Left lung (tissue), 10 donors: ENCODE measurements around the gene WDR89. TPM values are rescaled to one million over a fixed set of nuclear protein-coding genes. Genes with fewer than 3 reads are reported as not detected.

Source experiments
- ATAC-seq: fragments of 200-7000 bp; cut with Tn5 transposase; one replicate; pipeline ENCODE4 v1.9.1; 2020; ENCODE audit warnings: moderate library complexity
- DNase-seq, 4 donors: peaks; one replicate each; pipeline ENCODE4 v3.0.0-alpha.2; 2013 to 2020
- H3K27ac ChIP-seq, 2 donors: fragments of 200-600 bp; sonication (generic) in 1 of 2; one replicate each; pipeline versions ENCODE4 v1.5.0 to v1.8.0; 2020 to 2021
- H3K27me3 ChIP-seq, 2 donors: fragments of 200-600 bp; sonication (generic) in 1 of 2; one replicate each; pipeline versions ENCODE4 v1.5.0 to v1.8.0; 2020 to 2021
- H3K36me3 ChIP-seq, 2 donors: fragments of 200-600 bp; sonication (generic) in 1 of 2; one replicate each; pipeline versions ENCODE4 v1.5.0 to v1.8.0; 2020 to 2021
- H3K4me1 ChIP-seq, 2 donors: fragments of 200-600 bp; one replicate each; pipeline ENCODE4 v1.8.0; 2021
- H3K4me3 ChIP-seq, 2 donors: fragments of 200-600 bp; sonication (generic) in 1 of 2; one replicate each; pipeline versions ENCODE4 v1.5.0 to v1.8.0; 2020 to 2021; ENCODE audit warnings: mild to moderate bottlenecking in 1 of 2
- H3K9me3 ChIP-seq, 2 donors: fragments of 200-600 bp; sonication (generic) in 1 of 2; one replicate each; pipeline versions ENCODE4 v1.5.0 to v1.8.0; 2020 to 2021
- intact Hi-C, 2 donors: fragments of 100-400 bp; cut with DNase I; formaldehyde crosslinking; loops; one replicate each; pipeline versions ENCODE4 v1.11.2 to v1.14.2; 2022
- polyA plus RNA-seq, 6 donors: library from polyadenylated mRNA; unstranded; fragments of 120-200 nt; gene quantifications; one replicate each; pipeline ENCODE4 v1.2.1, GENCODE V29; 2013; ENCODE audit not compliant: insufficient read length in 6 of 6
- total RNA-seq, 2 donors: library from RNA; stranded (reverse); fragmentation: NEBNext Ultra II Directional; extraction: Animal tissue kit (Norgen Biotek cat#: 25700); gene quantifications; one replicate each; pipeline ENCODE4 v1.2.1, GENCODE V29; 2021
- TF ChIP-seq, protein P1 (sequence below), 2 donors: fragments of 200-600 bp; sonication (generic) in 1 of 2; IDR thresholded peaks; one replicate each; pipeline versions ENCODE4 v1.5.0 to v1.8.0; 2021; ENCODE audit warnings: antibody characterized with exemption in 2 of 2
- donor health status: DM: no; HTN: yes; CAD: no.
- donor health status: DM: no; HTN: no; CAD: no.

Gene WDR89
- total and polyA plus RNA-seq, 8 donors: 10.9 to 23.9 (median 21.8) TPM

DNA sequence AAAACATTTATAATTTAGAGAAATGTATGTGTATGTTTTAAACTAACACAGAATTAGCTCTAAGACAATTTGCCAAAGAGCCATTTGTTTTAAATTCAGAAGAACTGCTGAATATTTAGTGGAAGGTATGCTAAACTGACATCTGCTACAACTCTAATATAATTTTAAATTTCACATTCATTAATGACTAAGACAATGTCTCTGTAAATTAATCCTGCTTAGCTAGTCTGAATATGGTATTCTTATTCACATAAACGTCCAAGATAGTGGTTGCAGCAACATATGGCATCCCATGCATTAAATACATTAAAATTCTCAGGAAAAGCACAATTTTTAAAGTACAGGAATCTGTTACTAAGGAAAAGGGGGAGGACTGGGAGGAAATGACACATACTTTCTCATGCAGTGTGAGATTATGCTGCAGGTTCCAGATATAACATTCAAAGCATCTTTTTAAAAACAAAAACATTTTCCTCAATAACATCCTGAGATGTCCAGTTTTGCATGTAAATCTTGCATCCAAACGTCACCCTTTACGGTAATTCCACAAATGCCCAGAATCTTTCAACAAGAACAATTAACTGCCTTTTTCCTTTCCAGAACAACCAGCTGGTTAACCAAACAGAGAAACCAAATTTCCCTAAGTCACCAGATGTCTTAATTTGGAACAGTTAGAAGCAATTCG is 26.9 kb downstream of the WDR89 start:
- no peak overlapping the region for H3K27ac ChIP-seq
- H3K27me3 ChIP-seq: no peaks in the 10 kb centered on the region
- intact Hi-C loops: no loop called here
- no peak for ATAC-seq
- H3K36me3 ChIP-seq: no peaks in the 10 kb centered on the region
- peak in 1 of 4 donors; percentile 7 for DNase-seq
- H3K4me1 ChIP-seq: peaks cover 0 to 28% of the 10 kb centered on the region in 2 donors
- no peak overlapping the region for H3K4me3 ChIP-seq
- no peaks in the 10 kb centered on the region for H3K9me3 ChIP-seq
- TF ChIP-seq, protein P1, sequence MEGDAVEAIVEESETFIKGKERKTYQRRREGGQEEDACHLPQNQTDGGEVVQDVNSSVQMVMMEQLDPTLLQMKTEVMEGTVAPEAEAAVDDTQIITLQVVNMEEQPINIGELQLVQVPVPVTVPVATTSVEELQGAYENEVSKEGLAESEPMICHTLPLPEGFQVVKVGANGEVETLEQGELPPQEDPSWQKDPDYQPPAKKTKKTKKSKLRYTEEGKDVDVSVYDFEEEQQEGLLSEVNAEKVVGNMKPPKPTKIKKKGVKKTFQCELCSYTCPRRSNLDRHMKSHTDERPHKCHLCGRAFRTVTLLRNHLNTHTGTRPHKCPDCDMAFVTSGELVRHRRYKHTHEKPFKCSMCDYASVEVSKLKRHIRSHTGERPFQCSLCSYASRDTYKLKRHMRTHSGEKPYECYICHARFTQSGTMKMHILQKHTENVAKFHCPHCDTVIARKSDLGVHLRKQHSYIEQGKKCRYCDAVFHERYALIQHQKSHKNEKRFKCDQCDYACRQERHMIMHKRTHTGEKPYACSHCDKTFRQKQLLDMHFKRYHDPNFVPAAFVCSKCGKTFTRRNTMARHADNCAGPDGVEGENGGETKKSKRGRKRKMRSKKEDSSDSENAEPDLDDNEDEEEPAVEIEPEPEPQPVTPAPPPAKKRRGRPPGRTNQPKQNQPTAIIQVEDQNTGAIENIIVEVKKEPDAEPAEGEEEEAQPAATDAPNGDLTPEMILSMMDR (IDR thresholded peaks at IDR 0.05): no peak

DNA sequence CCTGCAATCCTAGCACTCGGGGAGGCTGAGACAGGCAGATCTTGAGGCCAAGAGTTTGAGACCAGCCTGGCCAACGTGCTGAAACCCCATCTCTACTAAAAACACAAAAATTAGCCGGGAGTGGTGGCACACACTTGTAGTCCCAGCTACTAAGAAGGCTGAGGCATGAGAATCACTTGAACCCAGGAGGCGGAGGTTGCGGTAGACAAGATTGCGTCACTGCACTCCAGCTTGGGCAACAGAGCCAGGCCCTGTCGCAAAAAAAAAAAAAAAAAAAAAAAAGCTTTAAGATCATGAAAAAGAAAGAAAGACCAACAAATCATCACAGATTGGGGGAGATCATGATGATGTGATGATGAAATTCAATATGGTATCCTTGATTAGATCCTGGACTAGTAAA is 30.6 kb downstream of the WDR89 start:
- no peaks in the 10 kb centered on the region for H3K36me3 ChIP-seq
- H3K9me3 ChIP-seq: no peaks in the 10 kb centered on the region
- DNase-seq (peak in 1 of 4 donors; percentile 59), ATAC-seq (peak; percentile 62)
- TF ChIP-seq, protein P1 (IDR thresholded peaks at IDR 0.05): no peak
- H3K27ac ChIP-seq: no peak overlapping the region
- H3K4me3 ChIP-seq: no peak overlapping the region
- peaks cover 0 to 22% of the 10 kb centered on the region in 2 donors for H3K4me1 ChIP-seq
- intact Hi-C loops: no loop called here
- H3K27me3 ChIP-seq: no peaks in the 10 kb centered on the region

DNA sequence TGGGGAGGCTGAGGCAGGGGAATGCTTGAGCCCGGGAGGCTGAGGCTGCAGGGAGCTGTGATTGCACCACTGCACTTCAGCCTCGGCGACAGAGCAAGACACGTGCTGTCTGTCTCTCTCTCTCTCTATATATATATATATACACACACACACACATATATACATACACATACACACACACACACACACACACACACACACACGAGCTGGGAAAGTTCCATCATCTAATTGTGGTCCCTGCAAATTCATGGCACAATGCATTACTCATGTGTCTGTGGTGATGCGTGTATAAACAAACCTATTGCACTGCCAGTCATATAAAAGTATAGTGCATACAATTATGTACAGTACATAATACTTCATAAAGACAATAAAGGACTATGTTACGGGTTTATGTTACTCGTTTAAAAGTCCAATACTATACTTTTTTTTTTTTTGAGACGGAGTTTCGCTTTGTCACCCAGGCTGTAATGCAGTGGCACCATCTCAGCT is 36.6 kb downstream of the WDR89 start:
- no peak for DNase-seq
- no peak overlapping the region for H3K4me3 ChIP-seq
- H3K4me1 ChIP-seq: no peaks in the 10 kb centered on the region
- no peak for ATAC-seq
- peaks cover 0 to 11% of the 10 kb centered on the region in 2 donors for H3K36me3 ChIP-seq
- intact Hi-C loops: no loop called here
- H3K9me3 ChIP-seq: no peaks in the 10 kb centered on the region
- H3K27ac ChIP-seq: no peak overlapping the region
- H3K27me3 ChIP-seq: no peaks in the 10 kb centered on the region
- TF ChIP-seq, protein P1 (IDR thresholded peaks at IDR 0.05): no peak

DNA sequence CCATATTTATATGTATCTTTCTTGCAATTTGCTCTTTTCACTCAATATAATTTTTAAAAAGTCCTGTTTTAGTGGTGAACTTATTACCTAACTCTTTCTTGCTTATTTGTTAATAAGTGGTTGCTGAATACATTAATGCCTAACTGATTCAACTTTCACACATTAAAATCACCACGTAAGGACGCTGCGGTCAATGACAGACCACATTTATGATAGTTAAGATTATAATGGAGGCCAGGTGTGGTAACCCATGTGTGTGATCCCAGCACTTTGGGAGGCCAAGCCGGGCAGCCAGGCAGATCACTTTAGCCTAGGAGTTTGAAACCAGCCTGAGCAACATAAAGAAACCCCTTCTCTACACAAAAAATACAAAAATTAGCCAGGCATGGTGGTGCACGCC is 37.0 kb downstream of the WDR89 start:
- Histone ChIP-seq H3K4me1 (no peaks in the 10 kb centered on the region), H3K9me3 (no peaks in the 10 kb centered on the region), H3K27me3 (no peaks in the 10 kb centered on the region), H3K4me3 (no peak overlapping the region), H3K27ac (no peak overlapping the region), H3K36me3 (peaks cover 0 to 15% of the 10 kb centered on the region in 2 donors)
- TF ChIP-seq, protein P1 (IDR thresholded peaks at IDR 0.05): no peak
- DNase-seq (no peak), ATAC-seq (no peak)
- intact Hi-C loops: no loop called here

DNA sequence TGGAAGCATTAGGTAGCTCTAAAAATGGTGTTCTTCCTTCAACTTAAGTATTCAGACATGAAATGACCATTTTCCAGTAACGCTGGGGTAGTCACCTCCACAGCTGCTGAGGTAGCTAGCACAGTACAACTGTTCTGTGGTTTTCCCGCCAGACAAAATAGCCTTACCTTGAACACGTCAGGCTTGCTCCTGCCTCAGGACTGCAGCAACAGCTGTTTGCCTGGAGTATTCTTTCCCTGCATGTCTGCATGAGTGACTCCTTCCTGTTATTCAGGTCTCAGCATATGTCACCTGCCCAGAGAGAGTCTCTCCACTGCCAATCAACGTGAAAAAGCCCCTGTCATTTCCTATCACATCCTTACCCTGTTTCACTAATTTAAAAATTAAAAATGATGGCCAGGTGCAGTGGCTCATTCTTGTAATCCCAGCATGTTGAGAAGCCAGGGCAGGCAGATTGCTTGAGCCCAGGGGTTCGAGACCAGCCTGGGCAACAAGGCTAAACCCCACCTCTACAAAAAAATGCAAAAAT is 37.9 kb downstream of the WDR89 start:
- H3K27me3 ChIP-seq: no peaks in the 10 kb centered on the region
- DNase-seq (no peak), ATAC-seq (no peak)
- intact Hi-C loops: no loop called here
- H3K4me3 ChIP-seq: no peak overlapping the region
- no peaks in the 10 kb centered on the region for H3K4me1 ChIP-seq
- H3K9me3 ChIP-seq: no peaks in the 10 kb centered on the region
- H3K36me3 ChIP-seq: peaks cover 0 to 24% of the 10 kb centered on the region in 2 donors
- H3K27ac ChIP-seq: no peak overlapping the region
- TF ChIP-seq, protein P1 (IDR thresholded peaks at IDR 0.05): no peak
